Calu3 (cell line): ENCODE measurements around the gene HYI. TPM values are rescaled to one million over a fixed set of nuclear protein-coding genes. Genes with fewer than 3 reads are reported as not detected.

Source experiments
- BruUV-seq: library from RNA; stranded (reverse); fragments of 400-500 nt; replicated peaks from 2 replicates; lab custom pipeline; 2021; lab: Mats Ljungman, UMichigan
- CTCF ChIA-PET: fragments of 300-600 bp; sonication (Branson Sonifier 250); formaldehyde crosslinking; loops from one replicate; lab custom pipeline; 2022; ENCODE audit warnings: antibody characterized with exemption; lab: Charles Lee
- DNase-seq: peaks from one replicate; pipeline ENCODE4 v3.0.0; 2022
- H3K27ac Mint-ChIP-seq: one replicate; pipeline ENCODE4 v1.8.0; 2022; ENCODE audit warnings: mixed read lengths; ENCODE audit not compliant: unreplicated experiment
- H3K27me3 Mint-ChIP-seq: one replicate; pipeline ENCODE4 v1.8.0; 2022; ENCODE audit warnings: mixed read lengths; ENCODE audit not compliant: unreplicated experiment
- H3K36me3 Mint-ChIP-seq: one replicate; pipeline ENCODE4 v1.8.0; 2022; ENCODE audit warnings: mild to moderate bottlenecking, moderate library complexity, mixed read lengths; ENCODE audit not compliant: insufficient read depth, unreplicated experiment
- H3K4me1 Mint-ChIP-seq: one replicate; pipeline ENCODE4 v1.8.0; 2022; ENCODE audit warnings: mild to moderate bottlenecking, low read depth, mixed read lengths; ENCODE audit not compliant: unreplicated experiment
- H3K4me3 Mint-ChIP-seq: one replicate; pipeline ENCODE4 v1.8.0; 2022; ENCODE audit warnings: mild to moderate bottlenecking, low read depth, moderate library complexity, mixed read lengths; ENCODE audit not compliant: unreplicated experiment
- H3K9me3 Mint-ChIP-seq: one replicate; pipeline ENCODE4 v1.8.0; 2022; ENCODE audit warnings: low read depth, mixed read lengths; ENCODE audit not compliant: unreplicated experiment
- CTCF ChIP-seq: fragments of 200-600 bp; IDR thresholded peaks from one replicate; pipeline ENCODE4 v1.8.0; 2022; ENCODE audit warnings: antibody characterized with exemption; ENCODE audit not compliant: unreplicated experiment
- intact Hi-C: fragments of 100-400 bp; cut with micrococcal nuclease; formaldehyde crosslinking; loops from one replicate; pipeline ENCODE4 v1.10.0; 2022; ENCODE audit not compliant: unreplicated experiment
- total RNA-seq: library from RNA; stranded (reverse); gene quantifications from 2 replicates; pipeline ENCODE4 v1.2.3, GENCODE V29; 2022

HYI gene
- total RNA-seq, 1 experiment from 2014 or later, result 67.4 TPM

GRCh38 chr1:43448955-43449707, 4.6 kb downstream of the HYI start:
- Mint-ChIP-seq H3K9me3 (no peaks in the 10 kb centered on the region), H3K27me3 (no peaks in the 10 kb centered on the region), H3K36me3 (peaks cover 88% of the 10 kb centered on the region), H3K4me1 (peaks cover 30% of the 10 kb centered on the region), H3K4me3 (no peak overlapping the region), H3K27ac (peak overlapping the region; percentile 3)
- BruUV-seq, result no TSS peak
- intact Hi-C loops, result no loop called here
- CTCF ChIA-PET, result interaction anchor here (0.5 to 0.6 kb wide), 2 partner anchors 202 to 545 kb away, joined by 3 to 4 read pairs; no protein-coding TSS in a partner anchor
- no peak for TF ChIP-seq CTCF
- no peak for DNase-seq

- intact Hi-C loops, result no loop called here
- no peaks in the 10 kb centered on the region for H3K27me3 Mint-ChIP-seq
- no peak overlapping the region for H3K27ac Mint-ChIP-seq
- no peak overlapping the region for H3K4me3 Mint-ChIP-seq
- BruUV-seq, result no TSS peak
- no peak for TF ChIP-seq CTCF
- H3K9me3 Mint-ChIP-seq, result no peaks in the 10 kb centered on the region
- no peak for DNase-seq
- CTCF ChIA-PET, result interaction anchor here (0.5 to 0.8 kb wide), 3 partner anchors 51 to 546 kb away, joined by 3 to 4 read pairs (median 4); no protein-coding TSS in a partner anchor
- H3K36me3 Mint-ChIP-seq, result peaks cover 88% of the 10 kb centered on the region
- H3K4me1 Mint-ChIP-seq, result peaks cover 30% of the 10 kb centered on the region
Observed at GRCh38 chr1:43447891-43448708, 5.6 kb downstream of the HYI start.

DNA sequence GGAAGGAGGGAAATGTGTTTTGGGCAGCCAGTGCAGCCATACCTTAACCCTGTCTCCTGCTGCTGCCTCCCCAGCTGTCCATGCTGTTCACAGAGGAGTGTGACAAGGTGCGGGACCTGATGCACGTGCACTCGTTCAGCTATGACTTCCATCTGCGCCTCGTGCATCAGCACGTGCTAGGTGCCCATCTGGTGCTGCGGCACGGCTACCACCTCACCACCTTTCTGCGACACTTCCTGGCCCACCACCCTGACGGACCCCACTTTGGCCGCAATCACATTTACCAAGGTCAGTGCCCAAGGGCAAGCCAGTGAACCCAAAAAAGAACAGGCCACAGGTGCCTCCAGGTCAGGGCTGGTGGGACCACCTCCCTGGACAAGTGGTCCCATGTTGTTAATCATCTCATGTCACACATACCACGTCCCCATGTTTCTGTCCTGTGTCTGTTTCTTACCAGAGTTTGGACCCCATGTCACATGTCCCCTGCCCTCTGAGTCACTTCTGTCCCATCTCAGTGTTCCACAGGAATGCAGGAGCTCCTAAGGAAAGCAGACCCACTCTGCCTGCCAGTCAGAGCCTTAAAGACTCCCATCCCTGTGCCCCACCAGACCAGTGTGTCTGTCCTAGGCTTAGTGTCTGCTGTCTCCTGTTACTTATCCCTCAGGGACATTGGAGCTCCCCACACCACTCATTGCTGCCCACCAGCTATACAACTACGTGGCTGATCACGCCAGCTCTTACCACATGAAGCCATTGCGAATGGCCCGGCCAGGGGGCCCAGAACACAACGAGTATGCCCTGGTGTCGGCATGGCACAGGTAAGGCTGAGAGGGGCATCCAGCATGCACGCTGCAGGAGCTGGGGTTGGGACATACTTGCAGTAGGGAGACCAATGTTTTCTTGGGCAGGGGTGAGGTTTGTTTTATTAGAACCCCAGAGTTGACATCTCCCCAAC, 6.6 kb downstream of the HYI start:
- CTCF ChIA-PET, result interaction anchor here (0.6 kb wide), 1 partner anchor 79 kb away, joined by 4 read pairs; no protein-coding TSS in a partner anchor
- BruUV-seq, result no TSS peak
- no peak for TF ChIP-seq CTCF
- Mint-ChIP-seq H3K4me3 (no peak overlapping the region), H3K27ac (no peak overlapping the region), H3K4me1 (peaks cover 20% of the 10 kb centered on the region), H3K36me3 (peaks cover 80% of the 10 kb centered on the region), H3K27me3 (no peaks in the 10 kb centered on the region), H3K9me3 (no peaks in the 10 kb centered on the region)
- intact Hi-C loops, result no loop called here
- DNase-seq, result no peak

DNA sequence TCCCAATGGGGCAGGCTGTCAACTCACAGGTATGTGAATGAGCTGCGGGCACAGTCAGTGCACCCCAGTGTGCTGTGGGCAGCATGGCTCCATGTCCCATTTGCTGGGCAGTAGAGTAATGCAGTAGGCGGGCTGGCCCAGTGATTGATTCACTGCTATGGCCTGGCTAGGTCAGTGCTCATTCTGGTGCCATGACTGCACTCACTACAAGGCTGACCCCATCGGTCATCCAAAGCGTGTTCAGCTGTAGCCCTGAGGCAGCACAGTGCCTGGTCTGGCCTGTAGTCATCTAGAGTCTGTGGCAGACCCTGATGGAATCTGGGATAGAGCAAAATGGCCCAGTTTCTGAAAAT, 7.4 kb downstream of the HYI start:
- Mint-ChIP-seq H3K4me3 (no peak overlapping the region), H3K9me3 (no peaks in the 10 kb centered on the region), H3K27me3 (no peaks in the 10 kb centered on the region), H3K27ac (no peak overlapping the region), H3K4me1 (peaks cover 17% of the 10 kb centered on the region), H3K36me3 (peaks cover 76% of the 10 kb centered on the region)
- intact Hi-C loops, result no loop called here
- CTCF ChIA-PET, result no interaction called here
- no peak for DNase-seq
- BruUV-seq, result no TSS peak
- no peak for TF ChIP-seq CTCF
